ENCODE results near the gene ABLIM1.

GRCh38 chr10:114386452-114386851 is 271.6 kb downstream of the ABLIM1 start:
- TF ChIP-seq POLR2A (IDR thresholded peaks at IDR 0.05; ENCODE audit: low read length) = no peak
- TF ChIP-seq GATA1 (IDR thresholded peaks at IDR 0.05; ENCODE audit: low read depth, low read length) = no peak

All from erythroblast (primary cell).